Measurements from ENCODE around the gene OR2T11. TPM values are rescaled to one million over a fixed set of nuclear protein-coding genes. Genes with fewer than 3 reads are reported as not detected.
"Not testable (repeated sequence)": the region's sequence is repeated elsewhere in the genome, so short reads cannot be mapped to it uniquely, and the experiment has no call there.

OR2T11 gene
- polyA plus RNA-seq, 12 donors = 0.04 TPM; not detected in 11

- DNase-seq = no peak
Observed at GRCh38 chr1:248621770-248622169, 13.1 kb downstream of the OR2T11 start.

- peak; percentile 4 for DNase-seq
Observed at GRCh38 chr1:248618878-248619277, 16.0 kb downstream of the OR2T11 start.

GRCh38 chr1:248618119-248618518 is 16.8 kb downstream of the OR2T11 start:
- no peak for DNase-seq

- DNase-seq = no peak
Observed at GRCh38 chr1:248613742-248614141, 21.1 kb downstream of the OR2T11 start.

- no peak for DNase-seq
Observed at GRCh38 chr1:248611883-248612414, 22.9 kb downstream of the OR2T11 start.

GRCh38 chr1:248610301-248610700 is 24.6 kb downstream of the OR2T11 start:
- DNase-seq = no peak

- DNase-seq = no peak
Observed at GRCh38 chr1:248599396-248599795, 35.5 kb downstream of the OR2T11 start.

GRCh38 chr1:248597589-248597988 is 37.3 kb downstream of the OR2T11 start, which contains the start of gene OR2T10:
Gene OR2T10, minus strand, starts transcription at chr1:248597700. Its CDS starts 3,932 bp downstream, at chr1:248593768.
- no peak for DNase-seq

- DNase-seq = no peak
Observed at GRCh38 chr1:248596615-248597014, 38.3 kb downstream of the OR2T11 start.

GRCh38 chr1:248593226-248593625 is 41.7 kb downstream of the OR2T11 start:
- DNase-seq = no peak

- no peak for DNase-seq
Observed at GRCh38 chr1:248592655-248593054, 42.2 kb downstream of the OR2T11 start.

- no peak for DNase-seq
Observed at GRCh38 chr1:248590055-248590454, 44.8 kb downstream of the OR2T11 start.

- no peak for DNase-seq
Observed at GRCh38 chr1:248589334-248589733, 45.6 kb downstream of the OR2T11 start.

- no peak for DNase-seq
Observed at GRCh38 chr1:248585266-248585665, 49.6 kb downstream of the OR2T11 start.

GRCh38 chr1:248576260-248576980 is 58.5 kb downstream of the OR2T11 start:
- no peak for DNase-seq

- not testable (repeated sequence) for DNase-seq
Observed at GRCh38 chr1:248574657-248575056, 60.2 kb downstream of the OR2T11 start, which contains the start of gene OR2T34. Gene OR2T34, minus strand, starts transcription at chr1:248574757. Its CDS starts 0 bp downstream, at chr1:248574757.

GRCh38 chr1:248573856-248574255 is 61.0 kb downstream of the OR2T11 start:
- not testable (repeated sequence) for DNase-seq

Other genes with a start within 250 kb of the OR2T11 start
- not detected for gene OR2T1, start 232.0 kb downstream of the OR2T11 start, polyA plus RNA-seq (ENCODE audit: insufficient read length in 12 of 12)
- not detected for gene OR2T2, start 189.5 kb downstream of the OR2T11 start, polyA plus RNA-seq (ENCODE audit: insufficient read length in 12 of 12)
- gene OR2T3, start 161.7 kb downstream of the OR2T11 start, polyA plus RNA-seq (ENCODE audit: insufficient read length in 12 of 12) = not detected
- gene OR2T5, start 146.5 kb downstream of the OR2T11 start, polyA plus RNA-seq (ENCODE audit: insufficient read length in 12 of 12) = not detected
- gene OR2G6, start 127.0 kb downstream of the OR2T11 start, polyA plus RNA-seq (ENCODE audit: insufficient read length in 12 of 12) = under 1 TPM in 2 of 12 donors, not detected in 10; 0.03 TPM
- gene OR2T29, start 72.3 kb downstream of the OR2T11 start, polyA plus RNA-seq (ENCODE audit: insufficient read length in 12 of 12) = not detected
- gene OR2T34, start 60.3 kb downstream of the OR2T11 start, polyA plus RNA-seq (ENCODE audit: insufficient read length in 12 of 12) = not detected
- gene OR2T10, start 37.4 kb downstream of the OR2T11 start, polyA plus RNA-seq (ENCODE audit: insufficient read length in 12 of 12) = not detected
- gene OR2T35, start 10.2 kb upstream of the OR2T11 start, polyA plus RNA-seq (ENCODE audit: insufficient read length in 12 of 12) = not detected
- gene OR2T27, start 20.4 kb upstream of the OR2T11 start, polyA plus RNA-seq (ENCODE audit: insufficient read length in 12 of 12) = not detected
- gene OR14I1, start 67.7 kb upstream of the OR2T11 start, polyA plus RNA-seq (ENCODE audit: insufficient read length in 12 of 12) = not detected
- not detected for gene LYPD8, start 120.7 kb upstream of the OR2T11 start, polyA plus RNA-seq (ENCODE audit: insufficient read length in 12 of 12)
- gene SH3BP5L, start 190.8 kb upstream of the OR2T11 start, polyA plus RNA-seq (ENCODE audit: insufficient read length in 12 of 12) = 10 to 100 TPM in 11 of 12 donors, not detected in 1; 16.1 to 22.1 (median 18.2) TPM
- gene ZNF672, start 203.1 kb upstream of the OR2T11 start, polyA plus RNA-seq (ENCODE audit: insufficient read length in 12 of 12) = 10 to 100 TPM in 11 of 12 donors, not detected in 1; 12.1 to 19.0 (median 15.7) TPM
- gene ZNF692, start 224.0 kb upstream of the OR2T11 start, polyA plus RNA-seq (ENCODE audit: insufficient read length in 12 of 12) = 10 to 100 TPM in 11 of 12 donors, not detected in 1; 22.6 to 54.3 (median 26.1) TPM

Measured in muscle of arm (tissue), 12 donors.